Measurements from ENCODE around the gene SLC9A3. TPM values are rescaled to one million over a fixed set of nuclear protein-coding genes. Genes with fewer than 3 reads are reported as not detected.
A peak's percentile ranks its signal among the peaks of the same experiment; 100 is the strongest.

Gene SLC9A3
- total RNA-seq, 1 donor from 2014 or later = 9.9 TPM

DNA sequence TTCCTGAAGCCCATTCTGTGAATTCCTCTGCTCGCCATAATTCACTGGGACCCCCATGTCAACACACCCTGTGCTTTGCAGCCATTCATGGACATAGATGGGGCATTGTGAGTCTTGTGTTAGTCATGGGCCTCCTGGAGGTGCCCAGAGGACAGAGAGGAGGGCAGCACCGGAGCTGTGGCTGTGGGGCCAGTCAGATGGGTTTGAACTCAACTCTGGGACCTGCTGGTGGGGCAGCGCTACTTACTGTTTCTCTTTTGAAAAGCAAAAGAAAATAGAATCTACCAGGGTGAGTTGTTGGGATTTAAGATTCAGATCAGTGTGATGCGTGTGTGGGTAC, 92.6 kb downstream of the SLC9A3 start:
- intact Hi-C loops (cut with DNase I) = no loop called here
- H3K36me3 ChIP-seq = no peaks in the 10 kb centered on the region

GRCh38 chr5:431001-431710, 93.1 kb downstream of the SLC9A3 start:
- Histone ChIP-seq H3K27ac (no peak overlapping the region), H3K4me1 (no peaks in the 10 kb centered on the region), H3K27me3 (no peaks in the 10 kb centered on the region), H3K9me3 (no peaks in the 10 kb centered on the region), H3K36me3 (no peaks in the 10 kb centered on the region), H3K4me3 (no peak overlapping the region)
- TF ChIP-seq, protein P1, sequence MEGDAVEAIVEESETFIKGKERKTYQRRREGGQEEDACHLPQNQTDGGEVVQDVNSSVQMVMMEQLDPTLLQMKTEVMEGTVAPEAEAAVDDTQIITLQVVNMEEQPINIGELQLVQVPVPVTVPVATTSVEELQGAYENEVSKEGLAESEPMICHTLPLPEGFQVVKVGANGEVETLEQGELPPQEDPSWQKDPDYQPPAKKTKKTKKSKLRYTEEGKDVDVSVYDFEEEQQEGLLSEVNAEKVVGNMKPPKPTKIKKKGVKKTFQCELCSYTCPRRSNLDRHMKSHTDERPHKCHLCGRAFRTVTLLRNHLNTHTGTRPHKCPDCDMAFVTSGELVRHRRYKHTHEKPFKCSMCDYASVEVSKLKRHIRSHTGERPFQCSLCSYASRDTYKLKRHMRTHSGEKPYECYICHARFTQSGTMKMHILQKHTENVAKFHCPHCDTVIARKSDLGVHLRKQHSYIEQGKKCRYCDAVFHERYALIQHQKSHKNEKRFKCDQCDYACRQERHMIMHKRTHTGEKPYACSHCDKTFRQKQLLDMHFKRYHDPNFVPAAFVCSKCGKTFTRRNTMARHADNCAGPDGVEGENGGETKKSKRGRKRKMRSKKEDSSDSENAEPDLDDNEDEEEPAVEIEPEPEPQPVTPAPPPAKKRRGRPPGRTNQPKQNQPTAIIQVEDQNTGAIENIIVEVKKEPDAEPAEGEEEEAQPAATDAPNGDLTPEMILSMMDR (IDR thresholded peaks at IDR 0.05) = peak in 2 of 3 experiments; percentile 54 to 55
- intact Hi-C loops (cut with DNase I) = no loop called here
- no peak for DNase-seq (ENCODE audit: low spot score in 2 of 2)

More for the DNA sequence above, 92.6 kb downstream of the SLC9A3 start:
- Histone ChIP-seq H3K4me3 (no peak overlapping the region), H3K9me3 (no peaks in the 10 kb centered on the region), H3K27ac (no peak overlapping the region), H3K4me1 (no peaks in the 10 kb centered on the region), H3K27me3 (no peaks in the 10 kb centered on the region)
- TF ChIP-seq, protein P1 (IDR thresholded peaks at IDR 0.05) = no peak
- DNase-seq (ENCODE audit: low spot score in 2 of 2) = no peak

GRCh38 chr5:430214-430925, 93.9 kb downstream of the SLC9A3 start:
- H3K4me1 ChIP-seq = no peaks in the 10 kb centered on the region

GRCh38 chr5:429453-430188, 94.6 kb downstream of the SLC9A3 start:
- H3K4me1 ChIP-seq = no peaks in the 10 kb centered on the region
- intact Hi-C loops (cut with DNase I) = no loop called here
- DNase-seq (ENCODE audit: low spot score in 2 of 2) = no peak
- TF ChIP-seq, protein P1 (IDR thresholded peaks at IDR 0.05) = no peak
- no peaks in the 10 kb centered on the region for H3K36me3 ChIP-seq
- no peaks in the 10 kb centered on the region for H3K9me3 ChIP-seq
- H3K27me3 ChIP-seq = no peaks in the 10 kb centered on the region
- no peak overlapping the region for H3K4me3 ChIP-seq
- H3K27ac ChIP-seq = no peak overlapping the region

More at GRCh38 chr5:430214-430925, 93.9 kb downstream of the SLC9A3 start:
- TF ChIP-seq, protein P1 (IDR thresholded peaks at IDR 0.05) = no peak
- Histone ChIP-seq H3K27me3 (no peaks in the 10 kb centered on the region), H3K4me3 (no peak overlapping the region), H3K9me3 (no peaks in the 10 kb centered on the region), H3K27ac (no peak overlapping the region), H3K36me3 (no peaks in the 10 kb centered on the region)
- DNase-seq (ENCODE audit: low spot score in 2 of 2) = no peak
- intact Hi-C loops (cut with DNase I) = no loop called here

- Histone ChIP-seq H3K27ac (no peak overlapping the region), H3K4me1 (no peaks in the 10 kb centered on the region), H3K9me3 (no peaks in the 10 kb centered on the region), H3K36me3 (no peaks in the 10 kb centered on the region), H3K27me3 (no peaks in the 10 kb centered on the region), H3K4me3 (no peak overlapping the region)
- TF ChIP-seq, protein P1 (IDR thresholded peaks at IDR 0.05) = no peak
- no peak for DNase-seq (ENCODE audit: low spot score in 2 of 2)
- intact Hi-C loops (cut with DNase I) = no loop called here
Measured at GRCh38 chr5:428754-429452, 95.3 kb downstream of the SLC9A3 start.
